IPS-NIHi11 (cell line): ENCODE measurements around the gene CCT8L2.
"Not testable (repeated sequence)": the region's sequence is repeated elsewhere in the genome, so short reads cannot be mapped to it uniquely, and the experiment has no call there.

Source experiments
- DNase-seq: peaks from one replicate; pipeline ENCODE4 v3.0.0; 2012; ENCODE audit warnings: mixed read lengths, low spot score

CCT8L2 gene, protein sequence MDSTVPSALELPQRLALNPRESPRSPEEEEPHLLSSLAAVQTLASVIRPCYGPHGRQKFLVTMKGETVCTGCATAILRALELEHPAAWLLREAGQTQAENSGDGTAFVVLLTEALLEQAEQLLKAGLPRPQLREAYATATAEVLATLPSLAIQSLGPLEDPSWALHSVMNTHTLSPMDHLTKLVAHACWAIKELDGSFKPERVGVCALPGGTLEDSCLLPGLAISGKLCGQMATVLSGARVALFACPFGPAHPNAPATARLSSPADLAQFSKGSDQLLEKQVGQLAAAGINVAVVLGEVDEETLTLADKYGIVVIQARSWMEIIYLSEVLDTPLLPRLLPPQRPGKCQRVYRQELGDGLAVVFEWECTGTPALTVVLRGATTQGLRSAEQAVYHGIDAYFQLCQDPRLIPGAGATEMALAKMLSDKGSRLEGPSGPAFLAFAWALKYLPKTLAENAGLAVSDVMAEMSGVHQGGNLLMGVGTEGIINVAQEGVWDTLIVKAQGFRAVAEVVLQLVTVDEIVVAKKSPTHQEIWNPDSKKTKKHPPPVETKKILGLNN

DNA sequence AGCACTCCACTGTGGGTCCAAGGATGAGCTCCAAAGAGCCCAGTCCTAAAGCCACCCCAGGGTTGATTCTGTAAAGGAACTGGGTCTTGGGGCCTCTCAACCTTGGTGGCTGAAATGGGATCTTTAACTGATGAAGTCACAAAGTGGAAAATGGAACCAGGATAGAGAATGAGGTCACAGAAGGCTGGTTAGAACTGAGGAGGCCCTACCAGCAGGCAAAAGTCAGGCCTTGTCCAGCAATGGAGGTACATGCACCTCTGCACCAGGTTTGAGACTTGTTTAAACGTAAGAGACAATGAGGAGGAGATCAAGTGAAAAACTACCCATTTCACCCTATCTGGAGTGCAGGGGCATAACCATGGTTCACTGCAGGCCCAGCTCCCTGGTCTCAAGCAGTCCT, at the start of gene CCT8L2:
TSS of gene CCT8L2 (minus strand) at position 101 of the 400 bp plus-strand sequence. CDS start 260 bp downstream, outside the sequence.
- DNase-seq = not testable (repeated sequence)

DNA sequence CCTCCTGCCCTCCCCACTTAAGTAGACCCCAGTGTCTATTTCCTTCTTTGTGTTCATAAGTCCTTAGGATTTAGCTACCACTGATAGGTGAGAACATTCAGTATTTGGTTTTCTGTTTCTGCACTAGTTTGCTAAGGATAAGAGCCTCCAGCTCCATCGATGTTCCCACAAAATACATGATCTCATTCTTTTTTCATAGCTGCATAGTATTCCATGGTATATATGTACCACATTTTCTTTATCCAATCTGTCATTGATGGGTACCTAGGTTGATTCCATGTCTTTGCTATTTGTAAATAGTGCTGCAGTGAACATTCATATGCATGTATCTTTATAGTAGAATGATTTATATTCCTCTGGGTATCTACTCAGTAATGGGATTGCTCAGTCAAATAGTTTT, 42.8 kb upstream of the CCT8L2 start:
- DNase-seq = not testable (repeated sequence)

DNA sequence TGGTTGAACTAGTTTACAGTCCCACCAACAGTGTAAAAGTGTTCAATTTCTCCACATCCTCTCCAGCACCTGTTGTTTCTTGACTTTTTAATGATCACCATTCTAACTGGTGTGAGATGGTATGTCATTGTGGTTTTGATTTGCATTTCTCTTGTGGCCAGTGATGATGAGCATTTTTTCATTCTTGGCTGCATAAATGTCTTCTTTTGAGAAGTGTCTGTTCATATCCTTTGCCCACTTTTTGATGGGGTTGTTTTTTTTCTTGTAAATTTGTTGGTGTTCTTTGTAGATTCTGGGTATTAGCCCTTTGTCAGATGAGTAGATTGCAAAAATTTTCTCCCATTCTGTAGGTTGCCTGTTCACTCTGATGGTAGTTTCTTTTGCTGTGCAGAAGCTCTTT, 41.5 kb upstream of the CCT8L2 start:
- not testable (repeated sequence) for DNase-seq

- DNase-seq = not testable (repeated sequence)
Observed at GRCh38 chr22:16628476-16628875, 35.9 kb upstream of the CCT8L2 start.

DNA sequence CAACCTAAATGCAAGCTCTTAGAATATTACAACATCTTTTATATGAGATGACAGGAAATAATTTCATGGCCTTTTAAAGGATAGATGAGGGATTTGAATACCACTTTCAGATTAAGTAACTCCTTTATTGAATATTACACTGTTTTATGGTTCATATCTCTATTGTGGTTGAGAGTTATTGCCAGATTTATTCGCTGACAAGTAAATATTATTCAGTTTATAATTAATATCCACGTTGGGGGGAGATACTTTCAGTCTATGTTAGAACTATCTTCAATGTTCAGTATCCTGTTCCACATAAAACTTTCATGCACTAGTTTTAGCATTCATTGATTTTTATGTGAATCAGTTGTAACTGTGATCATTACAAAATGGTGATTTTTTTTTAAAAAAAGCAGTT, 32.4 kb upstream of the CCT8L2 start:
- DNase-seq = not testable (repeated sequence)

GRCh38 chr22:16623595-16623994, 31.0 kb upstream of the CCT8L2 start:
- DNase-seq = not testable (repeated sequence)

- DNase-seq = not testable (repeated sequence)
Observed at GRCh38 chr22:16617516-16617915, 24.9 kb upstream of the CCT8L2 start.

- DNase-seq = not testable (repeated sequence)
Observed at GRCh38 chr22:16616390-16616938, 23.9 kb upstream of the CCT8L2 start.

GRCh38 chr22:16615606-16616245, 23.1 kb upstream of the CCT8L2 start:
- DNase-seq = not testable (repeated sequence)

- no peak for DNase-seq
Observed at GRCh38 chr22:16609548-16610261, 17.1 kb upstream of the CCT8L2 start.

- no peak for DNase-seq
Observed at GRCh38 chr22:16608931-16609330, 16.3 kb upstream of the CCT8L2 start.

DNA sequence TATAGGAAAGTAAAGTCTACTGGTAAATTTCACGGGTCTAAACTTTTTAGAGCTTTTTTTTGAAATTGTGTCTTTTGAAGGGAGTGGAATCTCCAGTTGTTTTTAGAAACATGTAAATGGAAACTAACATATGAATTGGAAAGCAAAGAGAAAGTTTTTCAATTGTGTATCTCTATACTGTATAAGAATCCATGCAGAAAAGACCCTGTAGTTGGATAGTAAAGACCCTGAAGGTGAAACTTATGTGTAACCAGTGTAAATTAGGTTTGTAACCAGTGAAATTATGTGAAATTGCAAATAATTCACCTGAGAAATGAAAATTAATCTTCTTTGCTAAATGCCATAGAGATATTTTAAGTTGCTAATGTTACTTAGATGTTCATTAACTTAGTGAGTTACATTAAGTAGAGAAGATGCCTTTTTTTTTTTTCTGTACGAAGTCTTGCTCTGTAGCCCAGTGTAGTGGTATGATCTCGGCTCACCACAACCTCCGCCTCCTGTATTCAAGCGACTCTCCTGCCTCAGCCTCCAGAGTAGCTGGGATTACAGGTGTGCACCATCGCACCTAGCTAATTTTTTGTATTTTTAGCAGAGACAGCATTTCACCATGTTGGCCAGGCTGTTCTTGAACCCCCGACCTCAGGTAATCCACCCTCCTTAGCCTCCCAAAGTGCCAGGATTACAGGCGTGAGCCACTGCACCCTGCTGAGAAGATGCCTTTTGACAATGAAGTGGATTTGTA, 11.8 kb upstream of the CCT8L2 start:
- not testable (repeated sequence) for DNase-seq

GRCh38 chr22:16603770-16604242, 11.2 kb upstream of the CCT8L2 start:
- DNase-seq = not testable (repeated sequence)

GRCh38 chr22:16603448-16603768, 10.8 kb upstream of the CCT8L2 start:
- no peak for DNase-seq

DNA sequence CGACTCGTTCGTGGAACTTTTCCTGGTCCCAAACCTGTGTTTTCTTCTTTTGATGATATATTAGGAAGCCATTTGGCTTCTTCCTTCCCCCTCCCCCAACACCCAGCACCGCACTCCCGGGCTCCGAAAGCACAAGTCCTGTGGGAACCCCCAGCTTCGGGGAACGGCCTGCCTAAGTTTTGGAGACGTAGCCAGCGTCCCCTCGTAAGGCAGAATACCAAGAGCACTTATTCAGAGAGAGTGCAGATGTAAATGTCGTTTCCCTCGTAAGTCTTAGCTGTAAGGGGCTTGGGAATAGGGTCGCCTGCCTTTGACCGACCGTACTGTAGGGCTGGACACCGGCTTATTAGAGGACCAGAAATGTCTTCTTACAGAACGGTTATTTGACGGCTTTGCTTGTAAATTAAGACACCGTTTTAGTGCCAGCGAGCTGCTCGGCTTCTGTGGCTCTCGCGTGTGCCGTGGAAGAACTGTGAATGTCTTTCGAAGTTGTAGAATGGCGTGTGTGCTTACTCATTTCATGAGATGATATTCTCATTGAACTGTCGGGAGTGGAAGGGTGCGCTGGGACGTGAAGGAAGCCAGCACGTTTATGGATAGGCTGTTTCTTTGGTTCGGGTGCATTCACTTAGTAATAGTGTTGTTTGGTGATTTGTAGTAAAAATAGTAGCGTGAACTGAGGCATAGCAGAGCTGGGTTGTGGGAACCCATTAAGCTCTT, 10.3 kb upstream of the CCT8L2 start:
- DNase-seq = not testable (repeated sequence)

- not testable (repeated sequence) for DNase-seq
Observed at GRCh38 chr22:16602224-16602727, 9.7 kb upstream of the CCT8L2 start.

- no peak for DNase-seq
Observed at GRCh38 chr22:16601437-16602223, 9.0 kb upstream of the CCT8L2 start.

GRCh38 chr22:16600644-16601436, 8.2 kb upstream of the CCT8L2 start:
- not testable (repeated sequence) for DNase-seq

GRCh38 chr22:16599648-16600047, 7.0 kb upstream of the CCT8L2 start:
- not testable (repeated sequence) for DNase-seq
